HEK293 (cell line): ENCODE results near the gene SLC17A9.
A peak's percentile ranks its signal among the peaks of the same experiment; 100 is the strongest.

ENCODE experiments used
- CTCF ChIA-PET: fragments of 350-600 bp; formaldehyde crosslinking; extraction: SDS; loops from one replicate; lab custom pipeline; 2021; ENCODE audit warnings: antibody characterized with exemption; lab: Yijun Ruan, JAX
- POLR2A ChIA-PET: fragments of 300-600 bp; formaldehyde crosslinking; extraction: SDS; loops from one replicate; lab custom pipeline; 2020; ENCODE audit warnings: antibody characterized with exemption, inconsistent platforms; lab: Yijun Ruan, JAX
- H3K27ac ChIP-seq: fragments of 200-500 bp; sonication (Bioruptor generic); 2 replicates; pipeline ENCODE4 v1.5.1; 2014; ENCODE audit warnings: low read depth, low read length, control low read depth, inconsistent platforms; ENCODE audit errors: extremely low read depth
- H3K36me3 ChIP-seq, 2 experiments: fragments of 200-500 bp in 1 of 2; sonication (Bioruptor generic) in 1 of 2; 1 replicate in 1 of 2; 2 replicates in 1 of 2; pipeline ENCODE4 v1.5.1; 2014 to 2017; ENCODE audit warnings: inconsistent platforms in 2 of 2, low read length in 2 of 2; ENCODE audit not compliant: control insufficient read depth in 2 of 2, insufficient read depth in 1 of 2
- H3K4me1 ChIP-seq: fragments of 200-500 bp; sonication (Bioruptor generic); 2 replicates; pipeline ENCODE4 v1.5.1; 2014; ENCODE audit warnings: mild to moderate bottlenecking, low read length, inconsistent platforms; ENCODE audit not compliant: control insufficient read depth, insufficient read depth
- H3K4me3 ChIP-seq: 2 replicates; pipeline ENCODE4 v1.5.1; 2011; ENCODE audit warnings: low read depth, mild to moderate bottlenecking, control low read depth, low read length, moderate library complexity
- H3K9me3 ChIP-seq: fragments of 200-500 bp; sonication (Bioruptor generic); 2 replicates; pipeline ENCODE4 v1.5.1; 2014; ENCODE audit warnings: low read depth, low read length, inconsistent platforms; ENCODE audit not compliant: control insufficient read depth, insufficient read depth
- EGR2 ChIP-seq: fragments of 450-650 bp; formaldehyde crosslinking; IDR thresholded peaks from 2 replicates; pipeline ENCODE4 v1.5.1; 2016; ENCODE audit warnings: low read depth, missing biosample characterization, missing genetic modification characterization
- MEIS1 ChIP-seq: sonication (generic); formaldehyde crosslinking; IDR thresholded peaks from 2 replicates; pipeline ENCODE4 v1.8.1; 2022; ENCODE audit warnings: missing genetic modification reagents, mild to moderate bottlenecking, borderline replicate concordance
- RBAK ChIP-seq: fragments of 450-650 bp; formaldehyde crosslinking; IDR thresholded peaks from 2 replicates; pipeline ENCODE4 v1.5.1; 2016; ENCODE audit warnings: missing biosample characterization, missing genetic modification characterization
- SCRT2 ChIP-seq: fragments of 450-650 bp; formaldehyde crosslinking; IDR thresholded peaks from 2 replicates; pipeline ENCODE4 v1.5.1; 2016; ENCODE audit warnings: missing biosample characterization, missing genetic modification characterization
- TCF7L2 ChIP-seq: IDR thresholded peaks from 2 replicates; pipeline ENCODE4 v1.6.1; 2011; ENCODE audit warnings: low read depth, mild to moderate bottlenecking, inconsistent platforms, low read length, moderate library complexity, borderline replicate concordance
- ZBTB8A ChIP-seq: fragments of 450-650 bp; formaldehyde crosslinking; IDR thresholded peaks from 2 replicates; pipeline ENCODE4 v1.5.1; 2016; ENCODE audit warnings: missing biosample characterization, missing genetic modification characterization
- ZFHX2 ChIP-seq: fragments of 450-650 bp; formaldehyde crosslinking; conservative IDR thresholded peaks from 2 replicates; pipeline ENCODE4 v1.5.1; 2016; ENCODE audit warnings: missing biosample characterization, missing genetic modification characterization
- ZFP41 ChIP-seq: fragments of 450-650 bp; formaldehyde crosslinking; IDR thresholded peaks from 2 replicates; pipeline ENCODE4 v1.5.1; 2016; ENCODE audit warnings: missing biosample characterization, missing genetic modification characterization, borderline replicate concordance
- ZIC2 ChIP-seq: fragments of 450-650 bp; formaldehyde crosslinking; IDR thresholded peaks from 2 replicates; pipeline ENCODE4 v1.5.1; 2016; ENCODE audit warnings: missing biosample characterization, missing genetic modification characterization
- ZNF155 ChIP-seq: fragments of 450-650 bp; formaldehyde crosslinking; IDR thresholded peaks from 2 replicates; pipeline ENCODE4 v1.5.1; 2016; ENCODE audit warnings: missing biosample characterization, missing genetic modification characterization
- ZNF175 ChIP-seq: fragments of 450-650 bp; formaldehyde crosslinking; IDR thresholded peaks from 2 replicates; pipeline ENCODE4 v1.5.1; 2016; ENCODE audit warnings: missing biosample characterization, missing genetic modification characterization
- ZNF202 ChIP-seq: fragments of 450-650 bp; formaldehyde crosslinking; IDR thresholded peaks from 2 replicates; pipeline ENCODE4 v1.5.1; 2016; ENCODE audit warnings: missing biosample characterization, missing genetic modification characterization, borderline replicate concordance
- ZNF394 ChIP-seq: fragments of 450-650 bp; formaldehyde crosslinking; IDR thresholded peaks from 2 replicates; pipeline ENCODE4 v1.5.1; 2016; ENCODE audit warnings: missing biosample characterization, missing genetic modification characterization, mild to moderate bottlenecking, moderate library complexity, borderline replicate concordance
- ZNF423 ChIP-seq: fragments of 450-650 bp; formaldehyde crosslinking; IDR thresholded peaks from 2 replicates; pipeline ENCODE4 v1.5.1; 2016; ENCODE audit warnings: missing biosample characterization, missing genetic modification characterization
- ZNF510 ChIP-seq: fragments of 450-650 bp; formaldehyde crosslinking; IDR thresholded peaks from 2 replicates; pipeline ENCODE4 v1.5.1; 2018; ENCODE audit warnings: mild to moderate bottlenecking, missing genetic modification characterization, missing biosample characterization; ENCODE audit not compliant: insufficient replicate concordance
- ZNF544 ChIP-seq: fragments of 450-650 bp; formaldehyde crosslinking; IDR thresholded peaks from 2 replicates; pipeline ENCODE4 v1.5.0; 2017; ENCODE audit warnings: missing biosample characterization, missing genetic modification characterization
- ZNF658 ChIP-seq: fragments of 450-650 bp; formaldehyde crosslinking; IDR thresholded peaks from 2 replicates; pipeline ENCODE4; 2016; ENCODE audit warnings: missing biosample characterization, missing genetic modification characterization
- ZNF664 ChIP-seq: fragments of 450-650 bp; formaldehyde crosslinking; IDR thresholded peaks from 2 replicates; pipeline ENCODE4 v1.5.1; 2016; ENCODE audit warnings: missing biosample characterization, missing genetic modification characterization
- TF ChIP-seq, protein P1 (sequence below): fragments of 450-650 bp; formaldehyde crosslinking; IDR thresholded peaks from 2 replicates; pipeline ENCODE4 v1.5.1; 2016; ENCODE audit warnings: missing biosample characterization, missing genetic modification characterization
- TF ChIP-seq, protein P2 (sequence below): fragments of 450-650 bp; formaldehyde crosslinking; IDR thresholded peaks from 2 replicates; pipeline ENCODE4; 2016; ENCODE audit warnings: missing biosample characterization, missing genetic modification characterization
- TF ChIP-seq, protein P3 (sequence below): fragments of 450-650 bp; formaldehyde crosslinking; IDR thresholded peaks from 2 replicates; pipeline ENCODE4 v1.5.1; 2016; ENCODE audit warnings: missing biosample characterization, missing genetic modification characterization
- TF ChIP-seq, protein P4 (sequence below): IDR thresholded peaks from 2 replicates; pipeline ENCODE4 v1.6.1; 2011; ENCODE audit warnings: mild to moderate bottlenecking, low read depth, low read length, borderline replicate concordance
- TF ChIP-seq, protein P5 (sequence below): fragments of 450-650 bp; formaldehyde crosslinking; IDR thresholded peaks from 2 replicates; pipeline ENCODE4 v1.5.1; 2016; ENCODE audit warnings: missing biosample characterization, missing genetic modification characterization
- TF ChIP-seq, protein P6 (sequence below): fragments of 450-650 bp; formaldehyde crosslinking; IDR thresholded peaks from 2 replicates; pipeline ENCODE4 v1.5.1; 2016; ENCODE audit warnings: missing biosample characterization, missing genetic modification characterization

SLC17A9 gene

DNA sequence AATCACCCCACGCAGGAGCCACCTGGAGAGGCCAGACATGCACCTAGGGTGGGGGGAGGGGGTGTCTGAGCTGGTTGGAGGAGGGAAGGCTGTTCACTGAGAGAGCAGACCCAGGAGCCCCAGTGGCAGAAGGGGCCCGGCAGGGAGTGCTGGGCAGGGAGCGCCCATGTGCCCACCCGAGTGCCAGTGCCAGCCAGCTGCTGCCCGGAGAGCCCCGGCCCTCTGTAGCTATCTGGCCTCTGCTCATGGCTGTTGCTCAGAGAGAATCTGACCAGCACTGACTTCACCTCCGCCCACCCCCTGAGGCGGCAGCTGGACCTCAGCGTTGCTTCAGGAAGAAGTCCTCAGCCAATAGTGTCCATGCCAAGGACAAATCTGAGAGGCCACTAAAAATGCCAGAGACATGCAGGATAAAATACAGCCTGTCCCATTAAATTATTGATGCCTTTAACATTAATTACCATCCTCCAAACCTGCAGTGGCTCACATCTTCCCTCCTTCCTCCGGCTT, 22.8 kb downstream of the SLC17A9 start:
- no peak overlapping the region for H3K27ac ChIP-seq
- 0 out of 2 replicates have a peak, but pooled peaks have one; percentile 27 for TF ChIP-seq ZIC2 (tag by site-specific recombination)
- TF ChIP-seq, protein P1, sequence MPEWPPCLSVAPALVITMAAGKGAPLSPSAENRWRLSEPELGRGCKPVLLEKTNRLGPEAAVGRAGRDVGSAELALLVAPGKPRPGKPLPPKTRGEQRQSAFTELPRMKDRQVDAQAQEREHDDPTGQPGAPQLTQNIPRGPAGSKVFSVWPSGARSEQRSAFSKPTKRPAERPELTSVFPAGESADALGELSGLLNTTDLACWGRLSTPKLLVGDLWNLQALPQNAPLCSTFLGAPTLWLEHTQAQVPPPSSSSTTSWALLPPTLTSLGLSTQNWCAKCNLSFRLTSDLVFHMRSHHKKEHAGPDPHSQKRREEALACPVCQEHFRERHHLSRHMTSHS (tag by site-specific recombination): no peak
- TF ChIP-seq ZNF175: no peak
- TF ChIP-seq, protein P2, sequence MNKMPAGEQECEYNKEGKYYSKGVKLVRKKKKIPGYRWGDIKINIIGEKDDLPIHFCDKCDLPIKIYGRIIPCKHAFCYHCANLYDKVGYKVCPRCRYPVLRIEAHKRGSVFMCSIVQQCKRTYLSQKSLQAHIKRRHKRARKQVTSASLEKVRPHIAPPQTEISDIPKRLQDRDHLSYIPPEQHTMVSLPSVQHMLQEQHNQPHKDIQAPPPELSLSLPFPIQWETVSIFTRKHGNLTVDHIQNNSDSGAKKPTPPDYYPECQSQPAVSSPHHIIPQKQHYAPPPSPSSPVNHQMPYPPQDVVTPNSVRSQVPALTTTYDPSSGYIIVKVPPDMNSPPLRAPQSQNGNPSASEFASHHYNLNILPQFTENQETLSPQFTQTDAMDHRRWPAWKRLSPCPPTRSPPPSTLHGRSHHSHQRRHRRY (tag by site-specific recombination): no peak
- TF ChIP-seq ZNF155 (tag by site-specific recombination): no peak
- TF ChIP-seq MEIS1 (CRISPR knock-in tag): no peak
- TF ChIP-seq TCF7L2: no peak
- TF ChIP-seq SCRT2 (tag by site-specific recombination): no peak
- ChIA-PET CTCF (interaction anchor here (0.7 to 1.2 kb wide), 2 partner anchors 37 to 72 kb away, joined by 3 to 5 read pairs; no protein-coding TSS in a partner anchor), POLR2A (no interaction called here)
- no peaks in the 10 kb centered on the region for H3K36me3 ChIP-seq
- H3K4me3 ChIP-seq: no peak overlapping the region
- no peaks in the 10 kb centered on the region for H3K9me3 ChIP-seq
- no peaks in the 10 kb centered on the region for H3K4me1 ChIP-seq

DNA sequence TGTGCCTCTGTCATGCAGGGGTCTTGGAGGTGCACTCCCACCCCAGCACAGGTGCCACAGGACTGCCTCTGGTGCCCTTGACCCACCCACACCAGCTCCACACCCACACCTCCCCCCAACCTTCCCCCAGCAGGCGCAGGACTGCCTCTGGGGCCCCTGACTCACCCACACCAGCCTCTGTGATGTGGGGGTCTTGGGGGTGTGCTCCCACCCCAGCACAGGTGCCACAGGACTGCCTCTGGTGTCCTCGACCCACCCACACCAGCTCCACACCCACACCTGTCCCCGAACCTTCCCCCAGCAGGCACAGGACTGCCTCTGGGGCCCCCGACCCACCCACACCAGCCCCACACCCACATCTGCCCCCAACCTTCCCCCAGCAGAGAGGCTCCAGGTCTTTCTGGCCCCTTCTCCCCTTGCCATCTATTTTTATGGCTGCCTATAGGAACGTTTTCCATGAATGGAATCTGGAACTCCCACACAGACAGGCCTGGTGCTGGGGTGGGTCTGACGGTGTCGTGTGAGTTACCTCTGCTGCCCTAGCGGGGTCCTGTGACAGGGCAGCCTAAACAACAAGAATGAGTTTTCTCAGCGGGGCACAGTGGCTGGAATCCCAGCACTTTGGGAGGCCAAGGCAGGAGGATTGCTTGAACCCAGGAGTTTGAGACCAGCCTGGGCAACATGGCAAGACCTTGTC, 23.5 kb downstream of the SLC17A9 start:
- no peak overlapping the region for H3K4me3 ChIP-seq
- no peaks in the 10 kb centered on the region for H3K36me3 ChIP-seq
- TF ChIP-seq ZNF423 (tag by site-specific recombination) (no peak), EGR2 (tag by site-specific recombination) (peak; percentile 95), ZFHX2 (peak; percentile 97), ZBTB8A (no peak)
- TF ChIP-seq, protein P3, sequence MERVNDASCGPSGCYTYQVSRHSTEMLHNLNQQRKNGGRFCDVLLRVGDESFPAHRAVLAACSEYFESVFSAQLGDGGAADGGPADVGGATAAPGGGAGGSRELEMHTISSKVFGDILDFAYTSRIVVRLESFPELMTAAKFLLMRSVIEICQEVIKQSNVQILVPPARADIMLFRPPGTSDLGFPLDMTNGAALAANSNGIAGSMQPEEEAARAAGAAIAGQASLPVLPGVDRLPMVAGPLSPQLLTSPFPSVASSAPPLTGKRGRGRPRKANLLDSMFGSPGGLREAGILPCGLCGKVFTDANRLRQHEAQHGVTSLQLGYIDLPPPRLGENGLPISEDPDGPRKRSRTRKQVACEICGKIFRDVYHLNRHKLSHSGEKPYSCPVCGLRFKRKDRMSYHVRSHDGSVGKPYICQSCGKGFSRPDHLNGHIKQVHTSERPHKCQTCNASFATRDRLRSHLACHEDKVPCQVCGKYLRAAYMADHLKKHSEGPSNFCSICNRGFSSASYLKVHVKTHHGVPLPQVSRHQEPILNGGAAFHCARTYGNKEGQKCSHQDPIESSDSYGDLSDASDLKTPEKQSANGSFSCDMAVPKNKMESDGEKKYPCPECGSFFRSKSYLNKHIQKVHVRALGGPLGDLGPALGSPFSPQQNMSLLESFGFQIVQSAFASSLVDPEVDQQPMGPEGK: no peak
- no peaks in the 10 kb centered on the region for H3K9me3 ChIP-seq
- no peak overlapping the region for H3K27ac ChIP-seq
- no peaks in the 10 kb centered on the region for H3K4me1 ChIP-seq
- ChIA-PET CTCF (interaction anchor here (0.6 to 1.2 kb wide), 2 partner anchors 73 to 1007 kb away, joined by 3 to 5 read pairs; no protein-coding TSS in a partner anchor), POLR2A (no interaction called here)

DNA sequence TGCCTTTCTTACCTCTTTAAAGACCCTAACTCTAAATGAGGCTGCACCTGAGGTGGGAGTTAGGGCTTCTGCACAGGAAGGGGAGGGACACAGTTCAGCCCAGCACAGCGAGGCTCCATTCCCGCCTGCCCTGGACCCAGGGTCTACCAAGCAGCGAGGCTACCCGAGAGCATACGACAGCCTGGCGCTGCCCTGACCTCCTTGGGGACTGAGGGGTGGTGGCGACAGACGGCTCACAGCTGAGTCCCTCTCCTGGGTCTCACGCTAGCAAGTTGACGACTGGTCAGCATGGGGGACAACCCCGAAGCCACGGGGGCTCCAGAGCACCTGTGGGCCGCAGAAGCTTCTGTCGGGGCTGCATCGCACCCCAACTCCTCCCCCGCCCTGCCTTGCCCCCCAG, 24.4 kb downstream of the SLC17A9 start:
- CTCF ChIA-PET: interaction anchor here (0.6 to 1.3 kb wide), 2 partner anchors 32 to 89 kb away, joined by 3 to 5 read pairs; no protein-coding TSS in a partner anchor
- no peaks in the 10 kb centered on the region for H3K4me1 ChIP-seq
- H3K4me3 ChIP-seq: no peak overlapping the region
- H3K36me3 ChIP-seq: no peaks in the 10 kb centered on the region
- no peaks in the 10 kb centered on the region for H3K9me3 ChIP-seq
- TF ChIP-seq ZFP41 (tag by site-specific recombination): no peak
- no peak for TF ChIP-seq ZNF664 (tag by site-specific recombination)
- no peak for TF ChIP-seq ZNF202 (tag by site-specific recombination)
- TF ChIP-seq, protein P4, sequence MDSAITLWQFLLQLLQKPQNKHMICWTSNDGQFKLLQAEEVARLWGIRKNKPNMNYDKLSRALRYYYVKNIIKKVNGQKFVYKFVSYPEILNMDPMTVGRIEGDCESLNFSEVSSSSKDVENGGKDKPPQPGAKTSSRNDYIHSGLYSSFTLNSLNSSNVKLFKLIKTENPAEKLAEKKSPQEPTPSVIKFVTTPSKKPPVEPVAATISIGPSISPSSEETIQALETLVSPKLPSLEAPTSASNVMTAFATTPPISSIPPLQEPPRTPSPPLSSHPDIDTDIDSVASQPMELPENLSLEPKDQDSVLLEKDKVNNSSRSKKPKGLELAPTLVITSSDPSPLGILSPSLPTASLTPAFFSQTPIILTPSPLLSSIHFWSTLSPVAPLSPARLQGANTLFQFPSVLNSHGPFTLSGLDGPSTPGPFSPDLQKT: no peak
- TF ChIP-seq, protein P5, sequence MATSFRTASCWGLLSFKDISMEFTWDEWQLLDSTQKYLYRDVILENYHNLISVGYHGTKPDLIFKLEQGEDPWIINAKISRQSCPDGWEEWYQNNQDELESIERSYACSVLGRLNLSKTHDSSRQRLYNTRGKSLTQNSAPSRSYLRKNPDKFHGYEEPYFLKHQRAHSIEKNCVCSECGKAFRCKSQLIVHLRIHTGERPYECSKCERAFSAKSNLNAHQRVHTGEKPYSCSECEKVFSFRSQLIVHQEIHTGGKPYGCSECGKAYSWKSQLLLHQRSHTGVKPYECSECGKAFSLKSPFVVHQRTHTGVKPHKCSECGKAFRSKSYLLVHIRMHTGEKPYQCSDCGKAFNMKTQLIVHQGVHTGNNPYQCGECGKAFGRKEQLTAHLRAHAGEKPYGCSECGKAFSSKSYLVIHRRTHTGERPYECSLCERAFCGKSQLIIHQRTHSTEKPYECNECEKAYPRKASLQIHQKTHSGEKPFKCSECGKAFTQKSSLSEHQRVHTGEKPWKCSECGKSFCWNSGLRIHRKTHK: no peak
- TF ChIP-seq ZNF510 (tag by site-specific recombination): no peak
- TF ChIP-seq, protein P6, sequence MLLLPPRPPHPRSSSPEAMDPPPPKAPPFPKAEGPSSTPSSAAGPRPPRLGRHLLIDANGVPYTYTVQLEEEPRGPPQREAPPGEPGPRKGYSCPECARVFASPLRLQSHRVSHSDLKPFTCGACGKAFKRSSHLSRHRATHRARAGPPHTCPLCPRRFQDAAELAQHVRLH (tag by site-specific recombination): no peak
- no peak for TF ChIP-seq ZNF658 (tag by site-specific recombination)
- TF ChIP-seq ZNF394 (tag by site-specific recombination): no peak
- TF ChIP-seq RBAK (tag by site-specific recombination): no peak
- no peak for TF ChIP-seq ZNF544
- TF ChIP-seq, all 188 proteins: peak for 0
- POLR2A ChIA-PET: no interaction called here
- H3K27ac ChIP-seq: no peak overlapping the region
